ENCODE measurements around the gene CLBA1.

Gene CLBA1

DNA sequence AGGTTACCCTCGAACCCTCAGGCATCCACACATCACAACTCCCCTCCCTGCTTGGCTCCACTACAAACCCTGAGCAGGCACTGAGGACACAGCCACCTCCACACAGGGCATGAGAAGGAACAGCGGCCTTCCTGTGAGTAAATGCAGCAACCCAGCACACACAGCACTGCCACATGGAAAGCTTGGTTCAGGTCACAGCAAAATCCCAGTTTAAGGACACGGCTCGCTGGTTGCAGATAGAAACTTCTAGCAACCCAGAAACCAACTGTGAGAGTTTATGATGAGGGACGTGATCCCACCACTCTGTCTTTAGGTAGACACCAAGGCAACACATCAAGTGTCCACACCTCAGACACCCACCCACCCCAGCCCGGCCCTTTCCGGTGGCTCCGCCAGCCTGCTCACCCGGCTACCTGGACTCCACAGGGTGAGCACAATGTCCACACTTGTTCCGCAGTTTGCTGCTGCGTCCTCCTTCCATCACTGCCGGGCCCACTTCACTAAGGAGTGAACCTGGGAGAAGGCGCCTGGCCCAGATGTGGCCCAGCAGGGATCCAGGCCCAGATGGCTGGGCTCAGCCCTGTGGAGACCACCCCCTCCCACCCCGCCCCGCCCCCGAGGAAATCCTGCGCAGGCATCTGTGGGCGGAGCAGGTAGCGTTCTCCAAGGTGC is 22.1 kb downstream of the CLBA1 start:
- no peak for DNase-seq

DNA sequence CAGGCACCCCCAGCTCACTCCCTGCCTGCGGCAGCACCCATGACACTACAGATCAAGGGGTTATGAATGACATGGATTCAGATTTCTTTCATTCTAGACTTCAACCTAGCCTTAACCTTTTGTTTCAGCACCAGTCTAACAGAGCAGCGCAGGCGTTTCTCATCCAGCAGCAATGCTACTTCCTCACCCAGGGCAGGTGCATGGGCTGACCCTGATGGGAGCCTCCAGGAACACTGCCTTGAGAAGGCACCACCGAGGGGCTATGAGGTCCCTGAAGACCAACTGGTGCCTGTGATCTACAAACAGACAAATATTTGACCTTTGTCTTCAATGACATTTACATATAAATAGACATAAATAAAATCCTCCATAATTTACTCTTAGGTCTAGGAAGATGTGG is 24.5 kb downstream of the CLBA1 start:
- no peak for DNase-seq

DNA sequence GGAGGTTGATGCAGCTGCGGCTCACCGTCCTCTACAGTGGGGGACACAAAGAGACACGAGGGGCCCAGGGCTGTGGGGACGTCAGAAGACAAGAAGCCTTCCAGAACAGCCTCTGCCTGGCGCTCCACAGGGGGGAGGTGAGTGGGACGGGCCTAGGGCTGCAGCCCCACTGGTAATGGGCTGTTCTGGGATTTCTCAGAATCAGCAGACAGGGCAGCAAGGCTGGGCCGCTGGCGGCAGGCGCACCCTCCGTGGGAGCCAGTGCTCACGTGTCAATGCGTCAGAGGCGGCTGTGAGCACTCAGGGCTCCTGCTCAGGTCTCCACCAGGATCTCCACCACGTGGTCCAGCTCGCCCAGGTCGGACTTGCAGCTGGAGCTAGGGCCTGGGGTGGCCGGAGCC is 25.3 kb downstream of the CLBA1 start:
- no peak for DNase-seq

DNA sequence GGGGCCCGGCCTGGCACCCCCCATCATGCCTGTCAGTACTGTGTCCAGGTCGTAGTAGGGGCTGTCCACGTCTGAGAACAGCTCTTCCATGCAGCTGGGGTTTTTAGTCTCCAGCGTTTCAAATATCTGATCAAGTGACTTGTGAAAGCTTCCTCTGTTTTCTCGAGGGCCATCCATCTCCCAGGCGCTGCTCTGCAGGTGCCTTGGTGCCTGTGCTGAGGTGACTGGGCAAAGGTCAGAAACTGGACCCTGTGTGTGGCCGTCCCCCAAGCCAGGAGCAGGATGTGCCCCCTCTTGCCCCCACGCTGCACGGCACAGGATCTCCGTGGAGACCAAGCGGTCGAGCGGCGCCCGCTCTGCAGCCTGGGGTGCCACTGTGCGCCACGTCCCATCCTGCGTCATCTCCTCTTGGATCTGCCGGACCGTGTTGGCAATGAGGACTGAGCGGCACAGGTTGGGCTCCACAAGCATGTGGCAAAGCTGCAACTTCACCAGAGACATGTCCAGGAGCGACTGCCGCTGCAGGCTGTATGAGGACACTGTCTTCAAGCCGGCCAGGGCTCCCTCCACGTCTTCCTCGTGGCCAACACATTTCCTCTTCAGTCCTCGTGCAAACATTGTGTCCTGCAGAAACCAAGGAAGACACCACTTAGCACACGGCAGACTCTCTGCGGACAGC is 25.9 kb downstream of the CLBA1 start:
- no peak for DNase-seq

- DNase-seq: no peak
These were observed 26.8 kb downstream of the CLBA1 start for GRCh38 chr14:105012171-105012985.

GRCh38 chr14:105013150-105013785 is 27.7 kb downstream of the CLBA1 start:
- DNase-seq: peak; percentile 27

DNA sequence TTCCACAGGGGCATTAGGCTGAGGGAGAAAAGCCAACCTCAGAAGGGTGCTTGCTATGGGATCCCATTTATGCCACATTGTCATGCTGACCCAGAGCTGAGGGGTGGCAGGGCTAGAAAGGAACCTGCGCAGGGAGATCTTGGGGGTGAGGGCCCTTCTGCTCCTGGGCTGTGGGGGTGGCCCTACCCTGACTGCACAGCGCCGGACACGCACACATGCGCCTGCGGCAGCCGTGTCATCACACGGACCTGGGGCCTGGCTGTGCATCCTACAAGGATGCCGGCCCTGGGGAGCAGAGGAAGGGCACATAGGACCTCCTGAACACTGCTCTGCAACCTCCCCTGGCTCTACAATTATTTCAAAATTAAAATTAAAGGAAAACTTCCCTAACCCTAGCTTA is 28.4 kb downstream of the CLBA1 start:
- no peak for DNase-seq

DNA sequence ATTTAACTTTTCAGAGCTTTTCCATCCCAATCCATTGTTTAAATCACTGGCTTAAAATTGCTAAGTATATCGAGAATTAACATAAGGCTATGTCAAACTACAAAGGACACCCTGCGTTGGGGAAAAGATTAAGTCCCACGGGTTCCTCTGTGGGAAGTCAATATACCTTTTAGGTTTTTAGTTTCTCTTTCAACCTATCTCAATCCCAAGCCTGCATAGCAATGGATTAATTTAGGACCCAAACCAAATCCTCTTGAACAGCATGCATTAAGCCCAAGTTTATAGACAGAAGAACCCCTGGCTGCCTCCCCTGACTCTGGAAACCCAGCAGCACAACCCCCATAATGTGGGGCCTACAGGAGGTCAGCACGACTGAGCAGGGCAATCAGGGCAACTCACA is 29.0 kb downstream of the CLBA1 start:
- DNase-seq: no peak

DNA sequence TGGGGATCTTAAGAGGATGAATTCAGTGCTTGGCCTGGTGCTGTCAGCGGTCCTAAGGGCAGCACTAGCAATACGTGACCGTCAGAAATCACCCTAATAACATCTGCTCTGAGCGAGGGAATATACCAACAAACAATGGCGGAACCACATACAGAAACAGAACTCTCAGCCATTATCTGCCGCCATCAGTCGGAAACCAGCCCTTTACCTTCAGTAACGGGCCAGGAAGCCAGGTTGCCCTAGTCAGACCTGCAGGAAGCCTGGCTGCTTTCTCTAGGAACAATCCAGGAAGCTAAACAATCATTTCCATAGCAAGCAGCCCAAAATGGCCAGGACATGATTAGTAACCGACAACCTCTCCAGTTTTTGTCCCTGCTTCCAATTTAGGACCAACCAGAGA is 29.7 kb downstream of the CLBA1 start:
- DNase-seq: no peak

- DNase-seq: no peak
These were observed 30.3 kb downstream of the CLBA1 start for GRCh38 chr14:105015905-105016304.

- DNase-seq: no peak
These were observed 32.8 kb downstream of the CLBA1 start for GRCh38 chr14:105018414-105018813.

DNA sequence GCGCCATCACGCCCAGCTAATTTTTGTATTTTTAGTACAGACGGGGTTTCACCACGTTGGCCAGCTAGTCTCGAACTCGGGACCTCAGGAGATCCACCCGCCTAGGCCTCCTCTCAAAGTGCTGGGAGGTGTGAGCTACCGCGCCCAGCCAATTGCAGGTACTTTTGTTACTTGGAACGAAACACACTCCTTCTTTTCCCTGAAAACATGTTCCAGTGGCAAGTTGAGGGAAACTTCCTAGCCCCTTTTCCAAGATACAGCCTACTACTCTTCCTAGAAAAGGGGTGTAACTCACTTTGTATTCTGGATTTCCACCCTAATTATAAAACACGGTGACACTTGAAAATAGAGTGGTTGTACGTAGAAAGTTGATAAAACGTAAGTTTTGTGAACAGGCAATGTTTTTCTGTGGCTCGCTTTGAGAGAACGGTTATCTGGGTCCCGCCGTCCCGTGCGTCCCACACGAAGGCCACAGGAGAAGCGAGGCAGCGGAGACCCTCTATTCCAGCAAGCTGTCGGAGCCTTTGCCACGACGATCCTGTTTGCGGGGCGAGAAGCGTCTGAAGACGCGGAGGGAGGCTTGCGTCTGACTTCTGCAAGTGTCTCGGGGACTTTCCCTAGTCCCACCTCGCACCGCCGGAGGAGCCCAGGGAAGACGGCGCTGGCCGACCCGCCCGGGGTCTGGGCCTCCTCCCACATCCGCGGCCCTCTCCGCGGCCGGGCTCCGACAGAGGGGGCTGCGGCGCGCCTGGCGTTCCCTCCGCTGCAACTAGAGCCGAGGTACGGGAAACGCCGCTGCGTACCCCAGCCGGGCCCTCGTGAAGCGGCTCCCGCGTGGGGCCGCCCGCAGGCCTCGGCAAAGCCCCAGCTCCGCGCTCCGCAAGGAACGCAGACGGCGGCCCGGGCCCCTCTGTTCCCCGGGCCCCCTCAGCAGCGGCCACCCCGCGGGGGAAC is 34.5 kb downstream of the CLBA1 start:
- peak; percentile 27 for DNase-seq

- peak; percentile 95 for DNase-seq
These were observed 35.4 kb downstream of the CLBA1 start, which contains the start of gene CDCA4 for GRCh38 chr14:105020815-105021655. TSS of gene CDCA4 (minus strand) at chr14:105021083. CDS start at chr14:105011929, 9,154 bp downstream.

DNA sequence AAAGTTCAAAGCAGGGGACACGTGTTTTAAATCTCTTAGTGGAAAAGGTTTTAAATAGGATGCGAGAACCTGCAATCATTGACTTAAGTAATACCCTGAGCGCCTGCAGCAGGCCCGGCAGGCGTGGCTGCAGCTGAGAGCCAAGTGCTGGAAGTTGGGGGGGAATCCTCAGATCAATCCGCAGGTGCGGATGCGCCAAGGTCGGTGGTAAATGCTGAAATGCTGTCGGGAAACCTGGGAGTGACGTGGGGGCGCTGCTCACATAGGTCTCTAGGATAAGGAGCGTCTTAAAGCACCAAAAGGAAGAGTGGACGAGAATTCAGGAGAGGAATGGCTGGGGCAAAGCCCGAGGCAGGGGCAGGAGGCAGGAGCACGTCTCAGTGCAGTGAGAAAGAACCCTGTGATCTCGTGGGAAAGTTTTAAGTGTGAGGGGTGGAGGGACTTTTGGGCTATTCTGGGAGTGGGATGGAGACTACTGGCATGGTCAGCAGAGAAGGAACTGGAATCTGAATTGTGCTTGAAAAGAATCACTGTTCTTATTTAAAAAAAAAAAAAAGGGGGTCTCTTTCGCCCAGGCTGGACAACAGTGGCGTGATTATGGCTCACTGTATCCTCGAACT is 36.2 kb downstream of the CLBA1 start:
- peak; percentile 69 for DNase-seq

GRCh38 chr14:105022276-105022670 is 36.7 kb downstream of the CLBA1 start:
- DNase-seq: no peak

DNA sequence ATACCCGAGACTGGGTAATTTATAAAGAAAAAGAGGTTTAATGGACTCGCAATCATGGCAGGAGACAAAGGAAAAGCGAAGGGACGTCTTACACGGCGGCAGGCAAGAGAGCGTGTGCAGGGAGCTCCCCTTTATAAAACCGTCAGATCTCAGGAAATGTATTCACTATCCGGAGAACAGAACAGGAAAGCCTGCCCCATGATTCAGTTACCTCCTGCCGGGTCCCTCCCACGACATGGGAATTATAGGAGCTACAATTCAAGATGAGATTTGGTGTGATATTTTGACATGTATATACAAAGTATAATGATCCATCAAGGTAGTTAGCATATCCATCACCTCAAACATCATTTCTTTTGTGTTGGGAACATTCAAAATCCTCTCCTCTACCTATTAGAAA is 37.6 kb downstream of the CLBA1 start:
- DNase-seq: no peak

GRCh38 chr14:105023791-105024480 is 38.3 kb downstream of the CLBA1 start:
- DNase-seq: no peak

- DNase-seq: no peak
These were observed 39.8 kb downstream of the CLBA1 start for GRCh38 chr14:105025429-105025828.

DNA sequence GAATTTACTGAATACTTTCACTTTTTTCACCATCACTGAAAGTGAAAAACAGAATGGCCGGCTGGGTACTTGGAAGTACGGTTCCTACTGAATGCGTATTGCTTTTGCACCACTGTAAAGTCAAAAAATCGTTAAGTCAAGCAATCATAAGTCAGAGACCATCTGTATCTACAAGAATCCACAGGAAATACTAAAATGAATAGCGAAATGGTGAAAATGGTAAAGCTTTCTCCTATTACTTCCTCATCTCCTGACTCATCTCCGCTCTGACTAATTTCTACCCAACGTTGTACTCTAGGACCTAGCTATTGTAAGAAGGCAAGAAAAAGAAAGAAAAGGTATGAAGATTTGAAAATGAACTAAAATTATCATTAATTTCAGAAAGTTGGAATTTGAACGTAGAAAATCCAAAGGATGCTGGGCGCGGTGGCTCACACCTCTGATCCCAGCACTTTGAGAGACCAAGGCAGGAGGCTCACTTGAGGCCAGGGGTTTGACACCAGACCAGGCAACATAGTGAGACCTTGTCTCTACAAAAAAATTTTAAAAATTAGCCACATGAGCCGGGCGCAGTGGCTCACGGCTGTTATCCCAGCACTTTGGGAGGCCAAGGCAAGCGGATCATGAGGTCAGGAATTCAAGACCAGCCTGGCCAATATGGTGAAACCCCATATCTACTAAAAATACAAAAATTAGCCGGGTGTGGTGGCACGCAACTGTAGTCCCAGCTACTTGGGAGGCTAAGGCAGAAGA is 40.6 kb downstream of the CLBA1 start:
- DNase-seq: no peak

Data from NCI-H1092 treated with DMSO at 0.1 percent for 48 hours (cell line).